Measurements from ENCODE around the gene COLGALT1. TPM values are rescaled to one million over a fixed set of nuclear protein-coding genes. Genes with fewer than 3 reads are reported as not detected.
A peak's percentile ranks its signal among the peaks of the same experiment; 100 is the strongest.

Gene COLGALT1
- total and polyA plus RNA-seq, 2 experiments from 2014 or later: 18.2 to 63.4 TPM

DNA sequence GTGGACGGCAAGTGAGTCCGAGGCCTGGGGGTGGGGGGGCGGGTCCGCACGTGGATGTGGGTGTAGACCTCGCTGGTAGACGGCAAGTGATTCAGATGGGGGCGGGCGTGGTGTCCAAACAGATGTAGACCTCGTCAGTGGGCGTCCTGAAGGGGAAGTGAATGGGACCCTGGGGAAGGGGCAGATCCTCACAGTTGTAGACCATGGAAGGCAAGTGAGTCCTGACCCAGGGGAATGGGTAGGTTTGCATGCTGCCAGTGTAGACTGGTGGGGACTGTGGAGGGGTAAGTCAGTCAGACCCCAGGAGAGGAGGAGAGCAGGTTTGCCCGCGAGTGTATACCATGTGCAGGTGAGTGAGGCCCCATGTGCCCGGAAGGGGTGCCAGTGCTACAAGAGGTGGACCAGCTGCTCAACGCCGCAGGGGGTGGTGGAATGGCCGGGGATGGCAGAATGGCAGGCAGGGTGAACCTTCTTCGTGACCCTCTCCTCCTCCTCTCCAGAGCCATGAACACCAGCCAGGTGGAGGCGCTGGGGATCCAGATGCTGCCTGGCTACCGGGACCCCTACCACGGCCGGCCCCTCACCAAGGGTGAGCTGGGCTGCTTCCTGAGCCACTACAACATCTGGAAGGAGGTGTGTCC, 22.1 kb downstream of the COLGALT1 start:
- H3K27me3 ChIP-seq (ENCODE audit: insufficient read depth): no peaks in the 10 kb centered on the region
- H3K4me1 ChIP-seq (ENCODE audit: insufficient read depth): peaks cover 26% of the 10 kb centered on the region
- peaks cover 11% of the 10 kb centered on the region; the same call in 1 of the 2 replicates for H3F3A ChIP-seq (replicated peaks; ENCODE audit: low read depth)
- H3K4me3 Mint-ChIP-seq: peak overlapping the region; percentile 67
- peaks cover 32% of the 10 kb centered on the region for H3K4me1 Mint-ChIP-seq
- H3K9me3 Mint-ChIP-seq: no peaks in the 10 kb centered on the region
- ATAC-seq (no peak), DNase-seq (ENCODE audit: low spot score) (peak; percentile 59)
- 0 out of 2 replicates have a peak overlapping the region, but pooled peaks have one; percentile 32 for H3K27ac Mint-ChIP-seq
- no peaks in the 10 kb centered on the region; the same call in 1 of the 2 replicates for H4K20me1 ChIP-seq (replicated peaks; ENCODE audit: insufficient read depth)
- no peaks in the 10 kb centered on the region for H3K79me2 ChIP-seq (replicated peaks; ENCODE audit: insufficient read depth)
- H3K36me3 ChIP-seq (ENCODE audit: insufficient read depth): no peaks in the 10 kb centered on the region
- no peak overlapping the region for H2AFZ ChIP-seq
- peak overlapping the region; percentile 79 for H3K4me2 ChIP-seq
- no peak overlapping the region for H3K27ac ChIP-seq (ENCODE audit: low read depth)
- H3K4me3 ChIP-seq: peak overlapping the region; percentile 57; the same call in 1 of the 2 replicates
- H3K9me2 ChIP-seq (ENCODE audit: insufficient read depth): no peaks in the 10 kb centered on the region
- TF ChIP-seq, protein P1, sequence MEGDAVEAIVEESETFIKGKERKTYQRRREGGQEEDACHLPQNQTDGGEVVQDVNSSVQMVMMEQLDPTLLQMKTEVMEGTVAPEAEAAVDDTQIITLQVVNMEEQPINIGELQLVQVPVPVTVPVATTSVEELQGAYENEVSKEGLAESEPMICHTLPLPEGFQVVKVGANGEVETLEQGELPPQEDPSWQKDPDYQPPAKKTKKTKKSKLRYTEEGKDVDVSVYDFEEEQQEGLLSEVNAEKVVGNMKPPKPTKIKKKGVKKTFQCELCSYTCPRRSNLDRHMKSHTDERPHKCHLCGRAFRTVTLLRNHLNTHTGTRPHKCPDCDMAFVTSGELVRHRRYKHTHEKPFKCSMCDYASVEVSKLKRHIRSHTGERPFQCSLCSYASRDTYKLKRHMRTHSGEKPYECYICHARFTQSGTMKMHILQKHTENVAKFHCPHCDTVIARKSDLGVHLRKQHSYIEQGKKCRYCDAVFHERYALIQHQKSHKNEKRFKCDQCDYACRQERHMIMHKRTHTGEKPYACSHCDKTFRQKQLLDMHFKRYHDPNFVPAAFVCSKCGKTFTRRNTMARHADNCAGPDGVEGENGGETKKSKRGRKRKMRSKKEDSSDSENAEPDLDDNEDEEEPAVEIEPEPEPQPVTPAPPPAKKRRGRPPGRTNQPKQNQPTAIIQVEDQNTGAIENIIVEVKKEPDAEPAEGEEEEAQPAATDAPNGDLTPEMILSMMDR (conservative IDR thresholded peaks at IDR 0.05; ENCODE audit: low read depth in 2 of 2): peak in 1 of 2 experiments; percentile 35; a peak in 2 of 4 replicates
- no peak for TF ChIP-seq STAT1 (IDR thresholded peaks at IDR 0.05; ENCODE audit: unreplicated experiment)
- H3K36me3 Mint-ChIP-seq (ENCODE audit: low read depth): peaks cover 38% of the 10 kb centered on the region
- peaks cover 25% of the 10 kb centered on the region for H3K27me3 Mint-ChIP-seq (ENCODE audit: insufficient read depth, low read depth, poor library complexity)

DNA sequence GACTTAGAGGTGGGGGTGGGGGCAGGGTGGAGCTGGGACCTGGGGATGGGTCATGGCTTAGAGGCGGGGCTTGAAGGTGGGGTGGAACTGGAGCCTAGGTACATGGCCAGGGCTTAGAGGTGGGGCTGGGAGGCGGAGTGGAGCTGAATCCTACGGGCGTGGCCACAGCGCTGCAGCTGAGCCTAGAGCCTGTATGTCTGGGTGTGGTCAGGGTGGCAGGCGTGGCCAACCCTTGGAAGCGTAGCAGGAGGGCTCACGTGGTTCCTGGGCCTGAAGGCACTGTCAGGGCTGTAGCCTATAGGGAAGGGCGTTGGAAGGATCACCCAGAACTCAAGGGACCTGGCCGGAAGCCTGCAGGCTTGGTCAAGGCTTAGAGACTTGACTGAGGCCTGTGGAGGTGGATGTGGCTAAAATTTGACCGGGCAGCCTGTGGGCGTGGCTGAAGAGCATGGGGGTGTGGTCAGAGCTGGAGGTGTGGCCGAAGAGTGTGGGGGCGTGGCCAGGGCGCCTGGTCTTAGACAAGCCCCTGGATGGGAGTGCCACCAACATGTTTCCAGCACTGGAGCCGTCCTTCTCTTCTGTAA, 24.3 kb downstream of the COLGALT1 start:
- Histone ChIP-seq H3K27me3 (ENCODE audit: insufficient read depth) (no peaks in the 10 kb centered on the region), H3K79me2 (replicated peaks; ENCODE audit: insufficient read depth) (no peaks in the 10 kb centered on the region), H3K4me2 (peak overlapping the region; percentile 74), H2AFZ (no peak overlapping the region; the same call in 1 of the 2 replicates), H3K4me3 (peak overlapping the region; percentile 46; the same call in 1 of the 2 replicates), H3F3A (replicated peaks; ENCODE audit: low read depth) (peaks cover 11% of the 10 kb centered on the region; the same call in 1 of the 2 replicates), H3K4me1 (ENCODE audit: insufficient read depth) (peaks cover 26% of the 10 kb centered on the region), H3K36me3 (ENCODE audit: insufficient read depth) (no peaks in the 10 kb centered on the region), H3K27ac (ENCODE audit: low read depth) (peak overlapping the region; percentile 55; the same call in 1 of the 2 replicates), H4K20me1 (replicated peaks; ENCODE audit: insufficient read depth) (no peaks in the 10 kb centered on the region; the same call in 1 of the 2 replicates), H3K9me2 (ENCODE audit: insufficient read depth) (no peaks in the 10 kb centered on the region)
- peak; percentile 97 for DNase-seq (ENCODE audit: low spot score)
- peaks cover 21% of the 10 kb centered on the region for H3K27me3 Mint-ChIP-seq (ENCODE audit: insufficient read depth, low read depth, poor library complexity)
- H3K4me1 Mint-ChIP-seq: peaks cover 32% of the 10 kb centered on the region
- peak; percentile 74 for ATAC-seq
- H3K9me3 Mint-ChIP-seq: no peaks in the 10 kb centered on the region
- peaks cover 37% of the 10 kb centered on the region for H3K36me3 Mint-ChIP-seq (ENCODE audit: low read depth)
- H3K27ac Mint-ChIP-seq: peak overlapping the region; percentile 87
- H3K4me3 Mint-ChIP-seq: peak overlapping the region; percentile 55
- TF ChIP-seq NANOG (IDR thresholded peaks at IDR 0.05; ENCODE audit: borderline replicate concordance) (no peak), EZH2 (IDR thresholded peaks at IDR 0.05; ENCODE audit: low read depth, unreplicated experiment) (no peak), EZH2phosphoT487 (IDR thresholded peaks at IDR 0.05; ENCODE audit: unreplicated experiment) (no peak), POLR2AphosphoS5 (IDR thresholded peaks at IDR 0.05; ENCODE audit: low read depth) (no peak), STAT1 (IDR thresholded peaks at IDR 0.05; ENCODE audit: unreplicated experiment) (no peak), ZNF114 (CRISPR knock-in tag; IDR thresholded peaks at IDR 0.05) (no peak), JUNB (IDR thresholded peaks at IDR 0.05; ENCODE audit: unreplicated experiment) (no peak), CREB1 (CRISPR knock-in tag; IDR thresholded peaks at IDR 0.05; ENCODE audit: low read depth) (no peak)
- TF ChIP-seq, protein P2, sequence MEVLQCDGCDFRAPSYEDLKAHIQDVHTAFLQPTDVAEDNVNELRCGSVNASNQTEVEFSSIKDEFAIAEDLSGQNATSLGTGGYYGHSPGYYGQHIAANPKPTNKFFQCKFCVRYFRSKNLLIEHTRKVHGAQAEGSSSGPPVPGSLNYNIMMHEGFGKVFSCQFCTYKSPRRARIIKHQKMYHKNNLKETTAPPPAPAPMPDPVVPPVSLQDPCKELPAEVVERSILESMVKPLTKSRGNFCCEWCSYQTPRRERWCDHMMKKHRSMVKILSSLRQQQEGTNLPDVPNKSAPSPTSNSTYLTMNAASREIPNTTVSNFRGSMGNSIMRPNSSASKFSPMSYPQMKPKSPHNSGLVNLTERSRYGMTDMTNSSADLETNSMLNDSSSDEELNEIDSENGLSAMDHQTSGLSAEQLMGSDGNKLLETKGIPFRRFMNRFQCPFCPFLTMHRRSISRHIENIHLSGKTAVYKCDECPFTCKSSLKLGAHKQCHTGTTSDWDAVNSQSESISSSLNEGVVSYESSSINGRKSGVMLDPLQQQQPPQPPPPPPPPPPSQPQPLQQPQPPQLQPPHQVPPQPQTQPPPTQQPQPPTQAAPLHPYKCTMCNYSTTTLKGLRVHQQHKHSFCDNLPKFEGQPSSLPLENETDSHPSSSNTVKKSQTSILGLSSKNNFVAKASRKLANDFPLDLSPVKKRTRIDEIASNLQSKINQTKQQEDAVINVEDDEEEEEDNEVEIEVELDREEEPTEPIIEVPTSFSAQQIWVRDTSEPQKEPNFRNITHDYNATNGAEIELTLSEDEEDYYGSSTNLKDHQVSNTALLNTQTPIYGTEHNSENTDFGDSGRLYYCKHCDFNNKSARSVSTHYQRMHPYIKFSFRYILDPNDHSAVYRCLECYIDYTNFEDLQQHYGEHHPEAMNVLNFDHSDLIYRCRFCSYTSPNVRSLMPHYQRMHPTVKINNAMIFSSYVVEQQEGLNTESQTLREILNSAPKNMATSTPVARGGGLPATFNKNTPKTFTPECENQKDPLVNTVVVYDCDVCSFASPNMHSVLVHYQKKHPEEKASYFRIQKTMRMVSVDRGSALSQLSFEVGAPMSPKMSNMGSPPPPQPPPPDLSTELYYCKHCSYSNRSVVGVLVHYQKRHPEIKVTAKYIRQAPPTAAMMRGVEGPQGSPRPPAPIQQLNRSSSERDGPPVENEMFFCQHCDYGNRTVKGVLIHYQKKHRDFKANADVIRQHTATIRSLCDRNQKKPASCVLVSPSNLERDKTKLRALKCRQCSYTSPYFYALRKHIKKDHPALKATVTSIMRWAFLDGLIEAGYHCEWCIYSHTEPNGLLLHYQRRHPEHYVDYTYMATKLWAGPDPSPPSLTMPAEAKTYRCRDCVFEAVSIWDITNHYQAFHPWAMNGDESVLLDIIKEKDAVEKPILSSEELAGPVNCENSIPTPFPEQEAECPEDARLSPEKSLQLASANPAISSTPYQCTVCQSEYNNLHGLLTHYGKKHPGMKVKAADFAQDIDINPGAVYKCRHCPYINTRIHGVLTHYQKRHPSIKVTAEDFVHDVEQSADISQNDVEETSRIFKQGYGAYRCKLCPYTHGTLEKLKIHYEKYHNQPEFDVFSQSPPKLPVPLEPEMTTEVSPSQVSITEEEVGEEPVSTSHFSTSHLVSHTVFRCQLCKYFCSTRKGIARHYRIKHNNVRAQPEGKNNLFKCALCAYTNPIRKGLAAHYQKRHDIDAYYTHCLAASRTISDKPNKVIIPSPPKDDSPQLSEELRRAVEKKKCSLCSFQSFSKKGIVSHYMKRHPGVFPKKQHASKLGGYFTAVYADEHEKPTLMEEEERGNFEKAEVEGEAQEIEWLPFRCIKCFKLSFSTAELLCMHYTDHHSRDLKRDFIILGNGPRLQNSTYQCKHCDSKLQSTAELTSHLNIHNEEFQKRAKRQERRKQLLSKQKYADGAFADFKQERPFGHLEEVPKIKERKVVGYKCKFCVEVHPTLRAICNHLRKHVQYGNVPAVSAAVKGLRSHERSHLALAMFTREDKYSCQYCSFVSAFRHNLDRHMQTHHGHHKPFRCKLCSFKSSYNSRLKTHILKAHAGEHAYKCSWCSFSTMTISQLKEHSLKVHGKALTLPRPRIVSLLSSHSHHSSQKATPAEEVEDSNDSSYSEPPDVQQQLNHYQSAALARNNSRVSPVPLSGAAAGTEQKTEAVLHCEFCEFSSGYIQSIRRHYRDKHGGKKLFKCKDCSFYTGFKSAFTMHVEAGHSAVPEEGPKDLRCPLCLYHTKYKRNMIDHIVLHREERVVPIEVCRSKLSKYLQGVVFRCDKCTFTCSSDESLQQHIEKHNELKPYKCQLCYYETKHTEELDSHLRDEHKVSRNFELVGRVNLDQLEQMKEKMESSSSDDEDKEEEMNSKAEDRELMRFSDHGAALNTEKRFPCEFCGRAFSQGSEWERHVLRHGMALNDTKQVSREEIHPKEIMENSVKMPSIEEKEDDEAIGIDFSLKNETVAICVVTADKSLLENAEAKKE (CRISPR knock-in tag; IDR thresholded peaks at IDR 0.05): no peak
